Activated naive CD4-positive, alpha-beta T cell treated with anti-CD3 and anti-CD28 coated beads for 36 hours (primary cell): ENCODE data around the gene SPATA6L. TPM values are rescaled to one million over a fixed set of nuclear protein-coding genes. Genes with fewer than 3 reads are reported as not detected.

ENCODE experiments used
- CTCF ChIA-PET: fragments of 350-600 bp; sonication (Branson Sonifier 250); formaldehyde crosslinking; loops from one replicate; lab custom pipeline; 2021; ENCODE audit warnings: antibody characterized with exemption; lab: Charles Lee
- DNase-seq: peaks from one replicate; pipeline ENCODE4 v3.0.0-alpha.2; 2020
- H3K27ac Mint-ChIP-seq: one replicate; pipeline ENCODE4 v1.8.0; 2021; ENCODE audit warnings: mild to moderate bottlenecking, mixed read lengths
- H3K27me3 Mint-ChIP-seq: one replicate; pipeline ENCODE4 v1.8.0; 2021; ENCODE audit warnings: low read depth, mixed read lengths
- H3K36me3 Mint-ChIP-seq: one replicate; pipeline ENCODE4 v1.8.0; 2021; ENCODE audit warnings: low read depth, mixed read lengths
- H3K4me1 Mint-ChIP-seq: one replicate; pipeline ENCODE4 v1.8.0; 2021; ENCODE audit warnings: low read depth, mixed read lengths
- H3K4me3 Mint-ChIP-seq: one replicate; pipeline ENCODE4 v1.8.0; 2021; ENCODE audit warnings: mild to moderate bottlenecking, moderate library complexity, mixed read lengths
- H3K9me3 Mint-ChIP-seq: one replicate; pipeline ENCODE4 v1.8.0; 2021; ENCODE audit warnings: mixed read lengths
- intact Hi-C: fragments of 100-400 bp; cut with micrococcal nuclease; formaldehyde crosslinking; loops from one replicate; pipeline ENCODE4 v1.15.1; 2023
- total RNA-seq, 2 experiments: library from RNA; stranded (reverse); gene quantifications; one replicate each; pipeline ENCODE4 v1.2.3, GENCODE V29; 2021

SPATA6L gene
- total RNA-seq, 2 experiments from 2014 or later, result 0.91 to 1.4 TPM

GRCh38 chr9:4689687-4690104 is 23.4 kb upstream of the SPATA6L start:
- Mint-ChIP-seq H3K27ac (peak overlapping the region; percentile 22), H3K4me3 (no peak overlapping the region), H3K4me1 (peaks cover 49% of the 10 kb centered on the region), H3K36me3 (peaks cover 22% of the 10 kb centered on the region), H3K9me3 (no peaks in the 10 kb centered on the region), H3K27me3 (no peaks in the 10 kb centered on the region)
- intact Hi-C loops, result loop anchor here (1.0 kb wide), 1 partner anchor 10 kb away; the partner anchor contains the start of gene CDC37L1
- CTCF ChIA-PET, result no interaction called here
- DNase-seq, result peak; percentile 41

DNA sequence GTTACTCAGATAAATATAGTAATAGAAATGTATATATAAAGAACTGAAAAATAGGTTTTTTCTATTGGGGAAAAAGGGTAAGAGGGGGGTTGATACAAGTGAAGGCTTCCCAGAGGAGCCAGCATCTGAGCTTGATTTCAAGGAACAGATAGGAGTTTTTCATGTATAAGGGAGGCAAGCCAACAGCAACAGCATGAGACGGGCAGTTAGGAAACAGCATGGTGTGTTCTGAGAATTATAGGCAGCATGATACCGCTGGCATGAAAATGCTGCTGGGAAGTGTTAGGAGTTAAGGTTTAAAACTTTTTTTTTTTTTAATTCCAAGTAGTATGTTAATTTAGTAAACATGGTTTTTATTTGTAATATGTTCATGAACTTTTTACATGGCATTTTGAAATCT is 22.7 kb upstream of the SPATA6L start:
- H3K9me3 Mint-ChIP-seq, result no peaks in the 10 kb centered on the region
- peaks cover 52% of the 10 kb centered on the region for H3K4me1 Mint-ChIP-seq
- peaks cover 20% of the 10 kb centered on the region for H3K36me3 Mint-ChIP-seq
- intact Hi-C loops, result loop anchor here (1.0 kb wide), 1 partner anchor 10 kb away; the partner anchor contains the start of gene CDC37L1
- no peak for DNase-seq
- no peak overlapping the region for H3K4me3 Mint-ChIP-seq
- no peak overlapping the region for H3K27ac Mint-ChIP-seq
- no peaks in the 10 kb centered on the region for H3K27me3 Mint-ChIP-seq
- CTCF ChIA-PET, result no interaction called here

GRCh38 chr9:4686584-4686983 is 20.3 kb upstream of the SPATA6L start:
- no peaks in the 10 kb centered on the region for H3K9me3 Mint-ChIP-seq
- DNase-seq, result no peak
- H3K27ac Mint-ChIP-seq, result no peak overlapping the region
- intact Hi-C loops, result no loop called here
- no peaks in the 10 kb centered on the region for H3K27me3 Mint-ChIP-seq
- H3K36me3 Mint-ChIP-seq, result peaks cover 20% of the 10 kb centered on the region
- CTCF ChIA-PET, result no interaction called here
- no peak overlapping the region for H3K4me3 Mint-ChIP-seq
- peaks cover 54% of the 10 kb centered on the region for H3K4me1 Mint-ChIP-seq

DNA sequence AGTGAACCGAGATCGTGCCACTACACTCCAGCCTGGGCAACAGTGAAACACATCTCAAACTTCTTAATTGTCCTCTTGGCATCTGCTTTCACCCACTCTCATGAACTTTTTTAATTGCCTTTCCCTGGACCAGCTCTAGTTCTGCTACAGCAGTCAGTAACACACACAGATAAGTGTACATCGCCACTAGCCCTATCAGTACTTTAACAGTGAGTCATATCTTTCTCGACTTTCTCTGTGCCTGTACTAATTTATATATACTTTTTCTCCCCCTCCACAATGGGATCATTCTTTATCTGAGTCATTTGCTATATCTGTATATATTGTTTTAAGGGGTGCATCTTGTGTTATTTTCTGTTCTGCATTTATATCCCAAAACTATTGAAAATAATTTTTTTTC is 19.8 kb upstream of the SPATA6L start:
- Mint-ChIP-seq H3K27ac (no peak overlapping the region), H3K4me3 (no peak overlapping the region), H3K9me3 (no peaks in the 10 kb centered on the region), H3K27me3 (no peaks in the 10 kb centered on the region), H3K36me3 (peaks cover 17% of the 10 kb centered on the region), H3K4me1 (peaks cover 50% of the 10 kb centered on the region)
- DNase-seq, result no peak
- intact Hi-C loops, result no loop called here
- CTCF ChIA-PET, result no interaction called here

- H3K27ac Mint-ChIP-seq, result no peak overlapping the region
- intact Hi-C loops, result no loop called here
- H3K27me3 Mint-ChIP-seq, result no peaks in the 10 kb centered on the region
- H3K9me3 Mint-ChIP-seq, result no peaks in the 10 kb centered on the region
- CTCF ChIA-PET, result interaction anchor here (0.8 kb wide), 1 partner anchor 53 kb away, joined by 5 read pairs; no protein-coding TSS in a partner anchor
- H3K4me3 Mint-ChIP-seq, result no peak overlapping the region
- peaks cover 14% of the 10 kb centered on the region for H3K36me3 Mint-ChIP-seq
- peaks cover 37% of the 10 kb centered on the region for H3K4me1 Mint-ChIP-seq
- no peak for DNase-seq
Observed at GRCh38 chr9:4684820-4685219, 18.5 kb upstream of the SPATA6L start.

- intact Hi-C loops, result no loop called here
- CTCF ChIA-PET, result interaction anchor here (0.6 to 1.2 kb wide), 4 partner anchors 16 to 134 kb away, joined by 3 read pairs; no protein-coding TSS in a partner anchor
- no peak overlapping the region for H3K4me3 Mint-ChIP-seq
- no peaks in the 10 kb centered on the region for H3K9me3 Mint-ChIP-seq
- DNase-seq, result no peak
- peaks cover 22% of the 10 kb centered on the region for H3K4me1 Mint-ChIP-seq
- H3K36me3 Mint-ChIP-seq, result peaks cover 11% of the 10 kb centered on the region
- no peaks in the 10 kb centered on the region for H3K27me3 Mint-ChIP-seq
- no peak overlapping the region for H3K27ac Mint-ChIP-seq
Observed at GRCh38 chr9:4680750-4681149, 14.5 kb upstream of the SPATA6L start.

DNA sequence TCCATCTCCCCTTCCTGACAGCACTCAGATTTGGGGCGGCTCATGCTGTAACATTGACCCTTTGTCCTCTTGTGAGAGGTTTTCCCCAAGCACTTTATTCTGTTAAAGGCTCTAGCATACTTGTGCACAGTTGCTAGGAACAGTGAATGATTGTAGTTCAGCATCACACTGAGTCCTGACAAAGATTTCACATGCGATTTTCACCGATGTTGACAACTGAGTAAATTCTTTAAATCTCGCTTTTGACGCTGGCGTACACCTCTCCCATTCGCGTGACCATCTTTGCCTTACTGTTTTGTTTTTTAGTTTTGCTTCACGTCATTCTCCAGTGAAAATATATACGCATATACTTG is 13.9 kb upstream of the SPATA6L start:
- H3K4me1 Mint-ChIP-seq, result peaks cover 21% of the 10 kb centered on the region

GRCh38 chr9:4679268-4680172 is 13.2 kb upstream of the SPATA6L start, which contains the start of gene CDC37L1:
Gene CDC37L1, plus strand, starts transcription at chr9:4679569. Its CDS starts 199 bp downstream, at chr9:4679768.
- Mint-ChIP-seq H3K27me3 (no peaks in the 10 kb centered on the region), H3K36me3 (peaks cover 6% of the 10 kb centered on the region), H3K4me3 (no peak within 1 kb of the TSS), H3K9me3 (no peaks in the 10 kb centered on the region), H3K27ac (no peak within 1 kb of the TSS), H3K4me1 (peaks cover 17% of the 10 kb centered on the region)
- peak; percentile 99 for DNase-seq
- CTCF ChIA-PET, result interaction anchor here (0.7 to 1.1 kb wide), 3 partner anchors 23 to 63 kb away, joined by 3 to 7 read pairs (median 5); partner anchors contain the start of gene AK3
- intact Hi-C loops, result loop anchor here (1.0 to 10.0 kb wide), 14 partner anchors 8 to 1328 kb away; partner anchors contain the start of genes AK3, JAK2, PLGRKT and PLPP6

More for the DNA sequence above, 13.9 kb upstream of the SPATA6L start:
- peak; percentile 14 for DNase-seq
- intact Hi-C loops, result no loop called here
- H3K27ac Mint-ChIP-seq, result no peak overlapping the region
- H3K27me3 Mint-ChIP-seq, result no peaks in the 10 kb centered on the region
- CTCF ChIA-PET, result interaction anchor here (0.6 to 0.9 kb wide), 3 partner anchors 15 to 105 kb away, joined by 3 to 5 read pairs (median 3); no protein-coding TSS in a partner anchor
- H3K36me3 Mint-ChIP-seq, result peaks cover 9% of the 10 kb centered on the region
- H3K9me3 Mint-ChIP-seq, result no peaks in the 10 kb centered on the region
- no peak overlapping the region for H3K4me3 Mint-ChIP-seq

DNA sequence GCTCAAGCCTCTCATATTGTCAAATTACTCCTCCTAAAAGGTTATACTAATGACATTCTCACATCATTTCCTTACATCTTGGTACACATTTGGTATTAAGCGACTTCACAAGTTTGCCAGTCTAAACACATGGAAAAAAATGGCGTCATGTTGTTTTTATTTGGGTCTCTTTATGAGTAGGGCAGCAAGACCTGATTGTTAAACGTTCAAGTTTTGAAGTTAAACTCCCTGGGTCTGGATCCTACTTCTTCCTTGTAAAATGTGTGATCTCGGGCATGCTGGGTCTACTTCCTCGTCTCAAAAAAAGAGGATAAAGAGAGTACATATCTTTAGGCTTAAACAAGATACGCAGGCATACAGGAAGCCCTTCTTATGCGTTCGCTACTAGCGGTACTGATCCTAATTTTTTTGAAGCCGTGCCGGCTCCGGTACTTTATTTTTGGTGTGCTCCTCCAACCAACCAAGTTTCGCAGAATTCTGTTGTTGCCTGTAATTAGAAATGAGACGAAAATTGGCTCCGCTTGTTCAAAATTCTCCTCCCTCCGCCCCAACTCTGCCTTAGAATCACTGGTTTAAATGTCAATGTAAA is 12.5 kb upstream of the SPATA6L start:
- Mint-ChIP-seq H3K27ac (no peak overlapping the region), H3K4me3 (no peak overlapping the region), H3K27me3 (no peaks in the 10 kb centered on the region), H3K36me3 (peaks cover 6% of the 10 kb centered on the region), H3K9me3 (no peaks in the 10 kb centered on the region), H3K4me1 (peaks cover 15% of the 10 kb centered on the region)
- peak; percentile 34 for DNase-seq
- CTCF ChIA-PET, result interaction anchor here (0.7 to 1.1 kb wide), 2 partner anchors 23 to 61 kb away, joined by 3 to 7 read pairs; partner anchors contain the start of gene AK3
- intact Hi-C loops, result loop anchor here (1.0 to 10.0 kb wide), 14 partner anchors 7 to 1329 kb away; partner anchors contain the start of genes AK3, JAK2, PLGRKT and PLPP6

DNA sequence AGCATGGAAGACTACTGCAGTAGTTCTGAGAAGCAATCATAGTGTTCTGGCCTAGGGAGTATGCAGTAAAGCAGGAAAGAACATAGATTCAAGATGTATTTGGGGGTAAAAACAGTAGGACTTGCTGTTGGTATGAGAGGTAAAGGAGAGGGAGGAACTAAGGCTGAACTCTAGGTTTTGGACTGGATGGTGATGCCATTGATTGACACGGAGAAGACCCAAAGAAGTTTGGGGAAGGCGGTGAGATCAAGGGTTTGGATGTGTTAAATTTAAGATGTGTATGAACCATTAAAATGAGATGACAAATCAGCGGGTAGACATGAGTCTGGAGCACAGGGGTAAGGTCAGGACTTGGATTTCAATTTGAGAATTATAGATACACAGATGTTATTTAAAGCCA is 11.1 kb upstream of the SPATA6L start:
- intact Hi-C loops, result loop anchor here (5.0 to 10.0 kb wide), 3 partner anchors 907 to 1330 kb away; a partner anchor contains a TSS
- Mint-ChIP-seq H3K9me3 (no peaks in the 10 kb centered on the region), H3K27me3 (no peaks in the 10 kb centered on the region), H3K4me3 (no peak overlapping the region), H3K27ac (no peak overlapping the region), H3K4me1 (peaks cover 8% of the 10 kb centered on the region), H3K36me3 (peaks cover 2% of the 10 kb centered on the region)
- no peak for DNase-seq
- CTCF ChIA-PET, result interaction anchor here (1.1 kb wide), 1 partner anchor 13 kb away, joined by 3 read pairs; no protein-coding TSS in a partner anchor

DNA sequence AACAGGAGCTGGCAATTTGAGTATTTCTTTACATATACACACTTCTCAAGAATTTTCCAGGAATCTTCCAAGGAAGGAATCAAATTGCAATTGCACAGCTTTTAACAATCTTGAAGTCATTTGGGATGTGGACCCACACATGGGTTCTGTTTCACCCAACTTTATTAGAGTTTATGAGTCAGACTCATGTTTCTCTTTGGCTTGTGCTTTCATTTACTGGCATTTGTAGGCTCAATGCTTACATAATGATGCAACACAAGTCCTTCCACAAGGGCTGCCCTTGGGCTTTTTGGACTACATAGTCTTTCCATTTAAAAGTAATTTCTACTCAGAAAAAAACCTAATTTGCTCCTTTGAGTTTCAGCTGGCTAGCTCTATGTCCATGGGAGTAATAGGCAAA is 8.5 kb upstream of the SPATA6L start:
- H3K27me3 Mint-ChIP-seq, result no peaks in the 10 kb centered on the region
- peaks cover 24% of the 10 kb centered on the region for H3K4me1 Mint-ChIP-seq
- H3K36me3 Mint-ChIP-seq, result peaks cover 2% of the 10 kb centered on the region
- no peak for DNase-seq
- intact Hi-C loops, result loop anchor here (5.0 to 10.0 kb wide), 3 partner anchors 910 to 1333 kb away; a partner anchor contains a TSS
- H3K4me3 Mint-ChIP-seq, result no peak overlapping the region
- H3K9me3 Mint-ChIP-seq, result no peaks in the 10 kb centered on the region
- CTCF ChIA-PET, result interaction anchor here (0.8 to 0.9 kb wide), 2 partner anchors 9 to 12 kb away, joined by 3 to 4 read pairs; partner anchors contain the start of gene SPATA6L
- no peak overlapping the region for H3K27ac Mint-ChIP-seq

- Mint-ChIP-seq H3K4me3 (no peak overlapping the region), H3K27me3 (no peaks in the 10 kb centered on the region), H3K36me3 (peaks cover 2% of the 10 kb centered on the region), H3K4me1 (peaks cover 46% of the 10 kb centered on the region), H3K27ac (no peak overlapping the region), H3K9me3 (no peaks in the 10 kb centered on the region)
- intact Hi-C loops, result loop anchor here (1.0 to 10.0 kb wide), 3 partner anchors 8 to 1093 kb away; partner anchors contain the start of gene CDC37L1
- DNase-seq, result no peak
- CTCF ChIA-PET, result no interaction called here
Observed at GRCh38 chr9:4671737-4672136, 5.5 kb upstream of the SPATA6L start.
